GM23248 (cell line): Measurements from ENCODE around the gene EML2. TPM values are rescaled to one million over a fixed set of nuclear protein-coding genes. Genes with fewer than 3 reads are reported as not detected.
"Not testable (repeated sequence)": the region's sequence is repeated elsewhere in the genome, so short reads cannot be mapped to it uniquely, and the experiment has no call there.

Experiments used
- DNase-seq: peaks from one replicate; pipeline ENCODE4 v3.0.0-alpha.2; 2015
- H2AFZ ChIP-seq: fragments of 200-600 bp; sonication (generic); 2 replicates; pipeline ENCODE4 v1.6.1; 2016; ENCODE audit warnings: antibody characterized with exemption
- H3F3A ChIP-seq: fragments of 200-600 bp; sonication (generic); 2 replicates; pipeline ENCODE4 v1.6.1; 2016; ENCODE audit warnings: mild to moderate bottlenecking, antibody characterized with exemption, mixed run types; ENCODE audit not compliant: insufficient read depth
- H3K27ac ChIP-seq: fragments of 200-600 bp; sonication (generic); 2 replicates; pipeline ENCODE4 v1.5.1; 2016; ENCODE audit warnings: mild to moderate bottlenecking
- H3K27me3 ChIP-seq: fragments of 200-600 bp; sonication (generic); replicated peaks from 2 replicates; pipeline ENCODE4 v1.6.1; 2016; ENCODE audit warnings: mild to moderate bottlenecking; ENCODE audit not compliant: insufficient read depth
- H3K36me3 ChIP-seq: fragments of 200-600 bp; sonication (generic); 2 replicates; pipeline ENCODE4 v1.6.1; 2016; ENCODE audit warnings: low read depth, mild to moderate bottlenecking
- H3K4me1 ChIP-seq: fragments of 200-600 bp; sonication (generic); 2 replicates; pipeline ENCODE4 v1.6.1; 2016; ENCODE audit warnings: mild to moderate bottlenecking; ENCODE audit not compliant: insufficient read depth
- H3K4me2 ChIP-seq: fragments of 200-600 bp; sonication (generic); one replicate; pipeline ENCODE4 v1.6.1; 2016; ENCODE audit warnings: mild to moderate bottlenecking; ENCODE audit not compliant: unreplicated experiment
- H3K4me3 ChIP-seq: fragments of 200-600 bp; sonication (generic); 2 replicates; pipeline ENCODE4 v1.5.1; 2016; ENCODE audit warnings: mild to moderate bottlenecking
- H3K79me2 ChIP-seq: fragments of 200-600 bp; sonication (generic); 2 replicates; pipeline ENCODE4 v1.6.1; 2016; ENCODE audit warnings: mild to moderate bottlenecking; ENCODE audit not compliant: insufficient read depth
- H3K9ac ChIP-seq: fragments of 200-600 bp; sonication (generic); 2 replicates; pipeline ENCODE4 v1.6.1; 2016; ENCODE audit warnings: mild to moderate bottlenecking
- H3K9me2 ChIP-seq: fragments of 200-600 bp; sonication (generic); 2 replicates; pipeline ENCODE4 v1.6.1; 2016; ENCODE audit warnings: mixed run types, mild to moderate bottlenecking, moderate library complexity; ENCODE audit not compliant: insufficient read depth
- H3K9me3 ChIP-seq: fragments of 200-600 bp; sonication (generic); one replicate; pipeline ENCODE4 v1.6.1; 2017; ENCODE audit warnings: low read depth
- H4K20me1 ChIP-seq: fragments of 200-600 bp; sonication (generic); 2 replicates; pipeline ENCODE4 v1.6.0; 2016; ENCODE audit not compliant: insufficient read depth
- EZH2 ChIP-seq: fragments of 200-600 bp; sonication (generic); IDR thresholded peaks from 2 replicates; pipeline ENCODE4 v1.6.1; 2018; ENCODE audit warnings: antibody characterized with exemption, mild to moderate bottlenecking; ENCODE audit not compliant: insufficient read depth, poor library complexity, severe bottlenecking
- EZH2phosphoT487 ChIP-seq: fragments of 200-600 bp; sonication (generic); IDR thresholded peaks from 2 replicates; pipeline ENCODE4 v1.6.1; 2018; ENCODE audit warnings: antibody characterized with exemption, moderate library complexity, mild to moderate bottlenecking, low read depth; ENCODE audit not compliant: insufficient read depth
- WGBS, 2 experiments: methylation state at CpG; one replicate each; pipeline ENCODE4 v1.1.6; 2015 to 2017; ENCODE audit warnings: low lambda C conversion rate in 2 of 2, low coverage in 1 of 2; ENCODE audit errors: missing lambda C conversion rate in 2 of 2; 5-methylcytosine and 5-hydroxymethylcytosine counted together
- in situ Hi-C: fragments of 300-500 bp; cut with MboI; formaldehyde crosslinking; loops from 2 replicates; pipeline ENCODE4 v1.15.0; 2020
- polyA plus RNA-seq: library from polyadenylated mRNA; unstranded; fragments of >200 nt; fragmentation: Nextera tagmentation; extraction: Ambion mirVana; gene quantifications from 2 replicates; pipeline ENCODE4 v1.2.1, GENCODE V29; 2016
- total RNA-seq: library from RNA; depleted of rRNA; stranded (reverse); fragments of >200 nt; shearing (Covaris generic); gene quantifications from 2 replicates; pipeline ENCODE4 v1.2.3, GENCODE V29; 2014

The EML2 gene
- total and polyA plus RNA-seq, 2 experiments from 2014 or later, result 6.6 to 27.5 TPM

- no peaks in the 10 kb centered on the region for H3K9me2 ChIP-seq
- H3K79me2 ChIP-seq, result no peaks in the 10 kb centered on the region
- in situ Hi-C loops, result no loop called here
- H3K4me3 ChIP-seq, result no peak overlapping the region
- H2AFZ ChIP-seq, result no peak overlapping the region
- WGBS, 2 experiments, result 87 to 90% methylated on average over 15 to 17 of the region's 17 CpGs
- H3K4me1 ChIP-seq, result no peaks in the 10 kb centered on the region
- no peaks in the 10 kb centered on the region for H3F3A ChIP-seq
- H3K36me3 ChIP-seq, result peaks cover 12% of the 10 kb centered on the region; the same call in 1 of the 2 replicates
- TF ChIP-seq EZH2 (no peak), EZH2phosphoT487 (no peak)
- no peak overlapping the region for H3K4me2 ChIP-seq
- no peaks in the 10 kb centered on the region for H3K27me3 ChIP-seq
- no peak for DNase-seq
- no peaks in the 10 kb centered on the region for H4K20me1 ChIP-seq
- no peak overlapping the region for H3K27ac ChIP-seq
- no peak overlapping the region for H3K9ac ChIP-seq
- H3K9me3 ChIP-seq, result no peaks in the 10 kb centered on the region
These were observed 17.8 kb downstream of the EML2 start for GRCh38 chr19:45621389-45621788.

- no peaks in the 10 kb centered on the region for H3K79me2 ChIP-seq
- no peak overlapping the region for H3K4me3 ChIP-seq
- H3K9me3 ChIP-seq, result no peaks in the 10 kb centered on the region
- H3K36me3 ChIP-seq, result 0 out of 2 replicates have a peak, but pooled peaks cover 22% of the 10 kb centered on the region
- H3K9me2 ChIP-seq, result no peaks in the 10 kb centered on the region
- H3K4me1 ChIP-seq, result peaks cover 12% of the 10 kb centered on the region
- no peak overlapping the region for H3K9ac ChIP-seq
- peaks cover 16% of the 10 kb centered on the region for H3F3A ChIP-seq
- in situ Hi-C loops, result no loop called here
- DNase-seq, result no peak
- H3K4me2 ChIP-seq, result no peak overlapping the region
- H3K27ac ChIP-seq, result no peak overlapping the region; the same call in 1 of the 2 replicates
- TF ChIP-seq EZH2phosphoT487, result no peak
- TF ChIP-seq EZH2, result no peak
- H4K20me1 ChIP-seq, result no peaks in the 10 kb centered on the region
- H2AFZ ChIP-seq, result no peak overlapping the region
- H3K27me3 ChIP-seq, result no peaks in the 10 kb centered on the region
- 91% methylated on average over 9 to 10 of the region's 10 CpGs for WGBS, 2 experiments
These were observed 22.5 kb downstream of the EML2 start for GRCh38 chr19:45616704-45617017.

GRCh38 chr19:45615795-45616703, 23.1 kb downstream of the EML2 start:
- H3K36me3 ChIP-seq, result 0 out of 2 replicates have a peak, but pooled peaks cover 22% of the 10 kb centered on the region
- H2AFZ ChIP-seq, result no peak overlapping the region
- in situ Hi-C loops, result no loop called here
- H3F3A ChIP-seq, result peaks cover 16% of the 10 kb centered on the region
- no peaks in the 10 kb centered on the region for H3K9me3 ChIP-seq
- H3K27ac ChIP-seq, result peak overlapping the region; percentile 53
- no peak overlapping the region for H3K4me2 ChIP-seq
- no peaks in the 10 kb centered on the region for H4K20me1 ChIP-seq
- H3K27me3 ChIP-seq, result no peaks in the 10 kb centered on the region
- no peak overlapping the region for H3K4me3 ChIP-seq
- 39 to 44% methylated on average over 26 to 37 of the region's 37 CpGs for WGBS, 2 experiments
- H3K9me2 ChIP-seq, result no peaks in the 10 kb centered on the region
- H3K79me2 ChIP-seq, result no peaks in the 10 kb centered on the region
- H3K9ac ChIP-seq, result no peak overlapping the region
- H3K4me1 ChIP-seq, result peaks cover 12% of the 10 kb centered on the region
- no peak for TF ChIP-seq EZH2phosphoT487
- TF ChIP-seq EZH2, result no peak
- peak; percentile 94 for DNase-seq

- peak overlapping the region; percentile 82 for H3K27ac ChIP-seq
- not testable (repeated sequence) for DNase-seq
These were observed 24.1 kb downstream of the EML2 start for GRCh38 chr19:45615056-45615455.

More at GRCh38 chr19:45615056-45615455, 24.1 kb downstream of the EML2 start:
- H3K9ac ChIP-seq, H2AFZ ChIP-seq, H3K9me2 ChIP-seq, H3K4me3 ChIP-seq, H3K27me3 ChIP-seq, H3K79me2 ChIP-seq, H3K4me2 ChIP-seq, in situ Hi-C loops, H4K20me1 ChIP-seq, H3K9me3 ChIP-seq: not testable (repeated sequence)
- 0 out of 2 replicates have a peak, but pooled peaks cover 20% of the 10 kb centered on the region for H3K36me3 ChIP-seq
- H3K4me1 ChIP-seq, result peaks cover 12% of the 10 kb centered on the region
- WGBS, 2 experiments, result 88 to 89% methylated on average over 9 of the region's 9 CpGs
- H3F3A ChIP-seq, result peaks cover 16% of the 10 kb centered on the region
